HG03175 (cell line): Measurements from ENCODE around the gene TUBB2B.
"Not testable (repeated sequence)": the region's sequence is repeated elsewhere in the genome, so short reads cannot be mapped to it uniquely, and the experiment has no call there.

ENCODE experiments used
- ATAC-seq: cut with Tn5 transposase; IDR thresholded peaks from one replicate; pipeline ENCODE4 v1.9.1; 2021; ENCODE audit warnings: mild to moderate bottlenecking, moderate library complexity; ENCODE audit not compliant: unreplicated experiment

Gene TUBB2B

GRCh38 chr6:3190779-3191178 lies 36.7 kb downstream of the TUBB2B start:
- ATAC-seq = no peak

GRCh38 chr6:3190056-3190455 lies 37.4 kb downstream of the TUBB2B start:
- ATAC-seq = no peak

- ATAC-seq = not testable (repeated sequence)
Measured at GRCh38 chr6:3189192-3189591, 38.3 kb downstream of the TUBB2B start.

- ATAC-seq = no peak
Measured at GRCh38 chr6:3188262-3188661, 39.2 kb downstream of the TUBB2B start.

GRCh38 chr6:3186974-3187382 lies 40.5 kb downstream of the TUBB2B start:
- no peak for ATAC-seq

GRCh38 chr6:3183066-3183465 lies 44.4 kb downstream of the TUBB2B start:
- no peak for ATAC-seq

GRCh38 chr6:3181105-3181504 lies 46.3 kb downstream of the TUBB2B start:
- no peak for ATAC-seq

- ATAC-seq = not testable (repeated sequence)
Measured at GRCh38 chr6:3179945-3180344, 47.5 kb downstream of the TUBB2B start.

GRCh38 chr6:3178666-3179065 lies 48.8 kb downstream of the TUBB2B start:
- not testable (repeated sequence) for ATAC-seq

- ATAC-seq = no peak
Measured at GRCh38 chr6:3176562-3177355, 50.7 kb downstream of the TUBB2B start.

- ATAC-seq = no peak
Measured at GRCh38 chr6:3175715-3176402, 51.6 kb downstream of the TUBB2B start.
